Measurements from ENCODE around the gene MYO1E.

DNA sequence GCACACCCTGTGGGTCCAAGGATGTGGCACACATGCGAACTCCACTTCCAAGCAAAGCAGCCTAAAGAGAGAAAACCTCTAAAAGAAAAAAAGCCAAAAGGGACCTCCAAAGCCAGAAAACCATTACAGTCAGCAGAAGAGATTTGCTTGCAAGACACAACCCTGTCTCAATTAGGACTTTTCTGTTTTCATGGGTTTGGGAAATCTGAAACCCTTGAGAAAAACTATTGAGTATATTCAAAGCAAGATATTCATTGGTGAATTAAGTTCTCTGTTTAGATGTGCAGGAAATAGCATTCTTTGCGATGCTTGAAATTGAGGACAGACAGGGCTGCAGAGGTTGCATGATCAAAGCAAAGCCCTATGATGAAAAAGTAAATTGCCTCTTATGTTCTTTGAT, 176.3 kb downstream of the MYO1E start:
- TF ChIP-seq, protein P1, sequence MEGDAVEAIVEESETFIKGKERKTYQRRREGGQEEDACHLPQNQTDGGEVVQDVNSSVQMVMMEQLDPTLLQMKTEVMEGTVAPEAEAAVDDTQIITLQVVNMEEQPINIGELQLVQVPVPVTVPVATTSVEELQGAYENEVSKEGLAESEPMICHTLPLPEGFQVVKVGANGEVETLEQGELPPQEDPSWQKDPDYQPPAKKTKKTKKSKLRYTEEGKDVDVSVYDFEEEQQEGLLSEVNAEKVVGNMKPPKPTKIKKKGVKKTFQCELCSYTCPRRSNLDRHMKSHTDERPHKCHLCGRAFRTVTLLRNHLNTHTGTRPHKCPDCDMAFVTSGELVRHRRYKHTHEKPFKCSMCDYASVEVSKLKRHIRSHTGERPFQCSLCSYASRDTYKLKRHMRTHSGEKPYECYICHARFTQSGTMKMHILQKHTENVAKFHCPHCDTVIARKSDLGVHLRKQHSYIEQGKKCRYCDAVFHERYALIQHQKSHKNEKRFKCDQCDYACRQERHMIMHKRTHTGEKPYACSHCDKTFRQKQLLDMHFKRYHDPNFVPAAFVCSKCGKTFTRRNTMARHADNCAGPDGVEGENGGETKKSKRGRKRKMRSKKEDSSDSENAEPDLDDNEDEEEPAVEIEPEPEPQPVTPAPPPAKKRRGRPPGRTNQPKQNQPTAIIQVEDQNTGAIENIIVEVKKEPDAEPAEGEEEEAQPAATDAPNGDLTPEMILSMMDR (IDR thresholded peaks at IDR 0.05; ENCODE audit: low read depth, low read length, missing input control) = no peak
- no peak for TF ChIP-seq RAD21 (IDR thresholded peaks at IDR 0.05)
- no peak for TF ChIP-seq GABPA (IDR thresholded peaks at IDR 0.05 in 1 of 2, conservative IDR thresholded peaks at IDR 0.05 in 1 of 2)
- TF ChIP-seq RXRA (IDR thresholded peaks at IDR 0.05) = no peak
- no peak for TF ChIP-seq HNF4G (IDR thresholded peaks at IDR 0.05)
- TF ChIP-seq REST (IDR thresholded peaks at IDR 0.05) = no peak

All from liver (tissue), 3 donors.